Stimulated activated naive CD8-positive, alpha-beta T cell treated with anti-CD3 and anti-CD28 coated beads, Interleukin-15, Interleukin-2, amounts not matched to agents 100 U/mL and 50 U/mL, for 24 hours (primary cell): Measurements from ENCODE around the gene NELFB.
A peak's percentile ranks its signal among the peaks of the same experiment; 100 is the strongest.

ENCODE experiments used
- ATAC-seq: fragments of 150-1000 bp; cut with Tn5 transposase; one replicate; pipeline ENCODE4 v1.10.0; 2021
- DNase-seq: peaks from one replicate; pipeline ENCODE4 v3.0.0; 2021

NELFB gene

GRCh38 chr9:137268538-137269201 lies 13.5 kb downstream of the NELFB start:
- ATAC-seq (no peak), DNase-seq (no peak)

GRCh38 chr9:137269231-137269772 lies 14.2 kb downstream of the NELFB start:
- ATAC-seq = no peak
- no peak for DNase-seq

GRCh38 chr9:137270929-137271695 lies 16.0 kb downstream of the NELFB start:
- no peak for DNase-seq
- ATAC-seq = no peak

GRCh38 chr9:137271696-137272076 lies 16.6 kb downstream of the NELFB start:
- DNase-seq = no peak

GRCh38 chr9:137272241-137273094 lies 17.3 kb downstream of the NELFB start:
- DNase-seq (no peak), ATAC-seq (no peak)

More at GRCh38 chr9:137271696-137272076, 16.6 kb downstream of the NELFB start:
- no peak for ATAC-seq

- DNase-seq = no peak
Observed at GRCh38 chr9:137273095-137273490, 18.0 kb downstream of the NELFB start.

GRCh38 chr9:137273611-137274320 lies 18.6 kb downstream of the NELFB start:
- ATAC-seq (no peak), DNase-seq (no peak)

More at GRCh38 chr9:137273095-137273490, 18.0 kb downstream of the NELFB start:
- ATAC-seq = no peak

GRCh38 chr9:137275203-137275587 lies 20.1 kb downstream of the NELFB start:
- ATAC-seq (no peak), DNase-seq (no peak)

GRCh38 chr9:137275588-137276472 lies 20.7 kb downstream of the NELFB start:
- ATAC-seq = no peak

GRCh38 chr9:137276473-137277328 lies 21.6 kb downstream of the NELFB start:
- DNase-seq = no peak

More at GRCh38 chr9:137275588-137276472, 20.7 kb downstream of the NELFB start:
- DNase-seq = no peak

GRCh38 chr9:137277329-137278041 lies 22.4 kb downstream of the NELFB start, which contains the start of gene TOR4A:
TOR4A (plus strand) TSS chr9:137277726; CDS start chr9:137278690, 964 bp downstream.
- peak; percentile 68 for DNase-seq

More at GRCh38 chr9:137276473-137277328, 21.6 kb downstream of the NELFB start:
- no peak for ATAC-seq

GRCh38 chr9:137278061-137278701 lies 23.1 kb downstream of the NELFB start:
- ATAC-seq (no peak), DNase-seq (no peak)

More at GRCh38 chr9:137277329-137278041, 22.4 kb downstream of the NELFB start, which contains the start of gene TOR4A:
- peak; percentile 67 for ATAC-seq

- DNase-seq (no peak), ATAC-seq (no peak)
Observed at GRCh38 chr9:137278721-137279711, 23.9 kb downstream of the NELFB start.

- ATAC-seq (no peak), DNase-seq (no peak)
Observed at GRCh38 chr9:137279741-137280473, 24.8 kb downstream of the NELFB start.

GRCh38 chr9:137280474-137281344 lies 25.6 kb downstream of the NELFB start:
- ATAC-seq (no peak), DNase-seq (no peak)
